ENCODE measurements around the gene RAB27B.

Gene RAB27B

GRCh38 chr18:54916507-54916906 lies 88.2 kb downstream of the RAB27B start (continued):
- no peak for TF ChIP-seq ZNF341 (tag by site-specific recombination; IDR thresholded peaks at IDR 0.05; ENCODE audit: low read depth)

DNA sequence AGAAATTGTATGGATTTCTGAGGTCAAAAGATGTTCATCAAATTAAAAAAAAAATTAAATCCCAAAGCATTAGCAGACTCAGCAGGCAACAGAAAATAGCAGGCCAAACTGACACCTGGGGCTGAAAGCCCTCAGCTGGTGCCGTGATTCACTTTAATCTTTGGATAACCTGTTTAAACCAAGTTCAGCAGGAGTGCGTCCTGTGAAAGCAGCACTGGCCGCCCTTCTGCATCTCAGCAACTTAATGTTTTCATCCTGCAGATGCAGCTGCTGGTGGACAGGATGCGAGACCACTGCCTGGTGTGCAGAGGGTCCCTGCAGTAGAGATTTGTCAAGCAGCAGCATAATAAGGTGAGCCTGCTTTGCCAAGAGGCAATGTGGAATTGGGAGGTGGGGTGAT lies 89.8 kb downstream of the RAB27B start:
- POLR2A ChIA-PET: no interaction called here
- Histone ChIP-seq H3K9me3 (ENCODE audit: control insufficient read depth, insufficient read depth, low read depth, low read length) (no peaks in the 10 kb centered on the region), H3K36me3 (ENCODE audit: control insufficient read depth in 2 of 2, insufficient read depth in 1 of 2, low read length in 2 of 2) (no peaks in the 10 kb centered on the region; a peak in 1 of 3 replicates), H3K4me3 (ENCODE audit: low read depth, low read length) (no peak overlapping the region), H3K4me1 (ENCODE audit: control insufficient read depth, insufficient read depth, low read length) (no peaks in the 10 kb centered on the region), H3K27ac (ENCODE audit: extremely low read depth, low read depth, low read length) (no peak overlapping the region)
- CTCF ChIA-PET: interaction anchor here (0.7 kb wide), 1 partner anchor 20 kb away, joined by 3 read pairs; no protein-coding TSS in a partner anchor
- TF ChIP-seq ZNF26 (tag by site-specific recombination; IDR thresholded peaks at IDR 0.05) (no peak), ZNF2 (tag by site-specific recombination; IDR thresholded peaks at IDR 0.05) (no peak), ZNF324 (tag by site-specific recombination; IDR thresholded peaks at IDR 0.05) (no peak), ZNF404 (tag by site-specific recombination; IDR thresholded peaks at IDR 0.05) (no peak), ZBTB11 (tag by site-specific recombination; conservative IDR thresholded peaks at IDR 0.05; ENCODE audit: low read depth) (no peak), ZNF221 (tag by site-specific recombination; IDR thresholded peaks at IDR 0.05; ENCODE audit: borderline replicate concordance) (no peak), ZNF521 (tag by site-specific recombination; IDR thresholded peaks at IDR 0.05) (no peak), BCL6B (tag by site-specific recombination; IDR thresholded peaks at IDR 0.05) (no peak), ZNF501 (tag by site-specific recombination; IDR thresholded peaks at IDR 0.05) (no peak), HOXA7 (CRISPR knock-in tag; IDR thresholded peaks at IDR 0.05; ENCODE audit: borderline replicate concordance) (no peak), ZNF585B (tag by site-specific recombination; IDR thresholded peaks at IDR 0.05) (no peak)
- TF ChIP-seq, protein P1, sequence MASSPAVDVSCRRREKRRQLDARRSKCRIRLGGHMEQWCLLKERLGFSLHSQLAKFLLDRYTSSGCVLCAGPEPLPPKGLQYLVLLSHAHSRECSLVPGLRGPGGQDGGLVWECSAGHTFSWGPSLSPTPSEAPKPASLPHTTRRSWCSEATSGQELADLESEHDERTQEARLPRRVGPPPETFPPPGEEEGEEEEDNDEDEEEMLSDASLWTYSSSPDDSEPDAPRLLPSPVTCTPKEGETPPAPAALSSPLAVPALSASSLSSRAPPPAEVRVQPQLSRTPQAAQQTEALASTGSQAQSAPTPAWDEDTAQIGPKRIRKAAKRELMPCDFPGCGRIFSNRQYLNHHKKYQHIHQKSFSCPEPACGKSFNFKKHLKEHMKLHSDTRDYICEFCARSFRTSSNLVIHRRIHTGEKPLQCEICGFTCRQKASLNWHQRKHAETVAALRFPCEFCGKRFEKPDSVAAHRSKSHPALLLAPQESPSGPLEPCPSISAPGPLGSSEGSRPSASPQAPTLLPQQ (tag by site-specific recombination; IDR thresholded peaks at IDR 0.05): no peak

GRCh38 chr18:54919412-54919811 lies 91.1 kb downstream of the RAB27B start:
- Histone ChIP-seq H3K4me1 (ENCODE audit: control insufficient read depth, insufficient read depth, low read length) (no peaks in the 10 kb centered on the region), H3K9me3 (ENCODE audit: control insufficient read depth, insufficient read depth, low read depth, low read length) (no peaks in the 10 kb centered on the region), H3K4me3 (ENCODE audit: low read depth, low read length) (no peak overlapping the region), H3K36me3 (ENCODE audit: control insufficient read depth in 2 of 2, insufficient read depth in 1 of 2, low read length in 2 of 2) (no peaks in the 10 kb centered on the region; a peak in 1 of 3 replicates), H3K27ac (ENCODE audit: extremely low read depth, low read depth, low read length) (no peak overlapping the region)
- POLR2A ChIA-PET: no interaction called here
- CTCF ChIA-PET: no interaction called here
- no peak for TF ChIP-seq MYNN (tag by site-specific recombination; IDR thresholded peaks at IDR 0.05; ENCODE audit: borderline replicate concordance)
- TF ChIP-seq, protein P2, sequence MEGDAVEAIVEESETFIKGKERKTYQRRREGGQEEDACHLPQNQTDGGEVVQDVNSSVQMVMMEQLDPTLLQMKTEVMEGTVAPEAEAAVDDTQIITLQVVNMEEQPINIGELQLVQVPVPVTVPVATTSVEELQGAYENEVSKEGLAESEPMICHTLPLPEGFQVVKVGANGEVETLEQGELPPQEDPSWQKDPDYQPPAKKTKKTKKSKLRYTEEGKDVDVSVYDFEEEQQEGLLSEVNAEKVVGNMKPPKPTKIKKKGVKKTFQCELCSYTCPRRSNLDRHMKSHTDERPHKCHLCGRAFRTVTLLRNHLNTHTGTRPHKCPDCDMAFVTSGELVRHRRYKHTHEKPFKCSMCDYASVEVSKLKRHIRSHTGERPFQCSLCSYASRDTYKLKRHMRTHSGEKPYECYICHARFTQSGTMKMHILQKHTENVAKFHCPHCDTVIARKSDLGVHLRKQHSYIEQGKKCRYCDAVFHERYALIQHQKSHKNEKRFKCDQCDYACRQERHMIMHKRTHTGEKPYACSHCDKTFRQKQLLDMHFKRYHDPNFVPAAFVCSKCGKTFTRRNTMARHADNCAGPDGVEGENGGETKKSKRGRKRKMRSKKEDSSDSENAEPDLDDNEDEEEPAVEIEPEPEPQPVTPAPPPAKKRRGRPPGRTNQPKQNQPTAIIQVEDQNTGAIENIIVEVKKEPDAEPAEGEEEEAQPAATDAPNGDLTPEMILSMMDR (tag by site-specific recombination; IDR thresholded peaks at IDR 0.05): no peak
- TF ChIP-seq ZNF660 (tag by site-specific recombination; IDR thresholded peaks at IDR 0.05): no peak
- TF ChIP-seq ZNF394 (tag by site-specific recombination; IDR thresholded peaks at IDR 0.05; ENCODE audit: borderline replicate concordance): no peak
- no peak for TF ChIP-seq ZNF362 (tag by site-specific recombination; IDR thresholded peaks at IDR 0.05)
- no peak for TF ChIP-seq ZIC2 (tag by site-specific recombination; IDR thresholded peaks at IDR 0.05)
- TF ChIP-seq ZNF433 (tag by site-specific recombination; IDR thresholded peaks at IDR 0.05; ENCODE audit: low read depth): no peak
- no peak for TF ChIP-seq ZNF664 (tag by site-specific recombination; IDR thresholded peaks at IDR 0.05)
- TF ChIP-seq ZNF555 (tag by site-specific recombination; conservative IDR thresholded peaks at IDR 0.05): no peak
- TF ChIP-seq ZNF239 (tag by site-specific recombination; IDR thresholded peaks at IDR 0.05): no peak

Data from HEK293 (cell line).